Mesothelial cell of epicardium (in vitro differentiated cells): ENCODE measurements around the gene CCDC152. TPM values are rescaled to one million over a fixed set of nuclear protein-coding genes. Genes with fewer than 3 reads are reported as not detected.

Experiments
- DNase-seq, 2 experiments: peaks; one replicate each; pipeline ENCODE4 v3.0.0; 2021; ENCODE audit warnings: low spot score in 2 of 2; ENCODE audit not compliant: unreplicated experiment in 2 of 2
- H3K27ac Mint-ChIP-seq: 2 replicates; pipeline ENCODE4 v1.8.0; 2021; ENCODE audit warnings: mixed read lengths
- H3K27me3 Mint-ChIP-seq: 2 replicates; pipeline ENCODE4 v1.8.0; 2021; ENCODE audit warnings: low read depth, mixed read lengths
- H3K36me3 Mint-ChIP-seq: 2 replicates; pipeline ENCODE4 v1.8.0; 2021; ENCODE audit warnings: mixed read lengths
- H3K4me1 Mint-ChIP-seq: 2 replicates; pipeline ENCODE4 v1.8.0; 2021; ENCODE audit warnings: mixed read lengths
- H3K4me3 Mint-ChIP-seq: 2 replicates; pipeline ENCODE4 v1.8.0; 2021; ENCODE audit warnings: mild to moderate bottlenecking, moderate library complexity, mixed read lengths
- H3K9me3 Mint-ChIP-seq: 2 replicates; pipeline ENCODE4 v1.8.0; 2021; ENCODE audit warnings: mixed read lengths
- CTCF ChIP-seq: fragments of 200-600 bp; sonication (generic); IDR thresholded peaks from one replicate; pipeline ENCODE4 v1.5.0; 2021; ENCODE audit warnings: antibody characterized with exemption; ENCODE audit not compliant: unreplicated experiment
- total RNA-seq: library from RNA; stranded (reverse); gene quantifications from 3 replicates; pipeline ENCODE4 v1.2.1, GENCODE V29; 2021

Gene CCDC152
- total RNA-seq, 1 donor from 2014 or later: not detected

- Mint-ChIP-seq H3K36me3 (no peaks in the 10 kb centered on the region), H3K27ac (no peak overlapping the region), H3K4me3 (no peak overlapping the region), H3K9me3 (no peaks in the 10 kb centered on the region), H3K27me3 (no peaks in the 10 kb centered on the region), H3K4me1 (peaks cover 3% of the 10 kb centered on the region)
- DNase-seq: no peak
- no peak for TF ChIP-seq CTCF
Measured at GRCh38 chr5:42750507-42750906, 6.1 kb upstream of the CCDC152 start.

- H3K27me3 Mint-ChIP-seq: no peaks in the 10 kb centered on the region
- DNase-seq: no peak
- no peaks in the 10 kb centered on the region for H3K36me3 Mint-ChIP-seq
- no peak for TF ChIP-seq CTCF
- H3K4me1 Mint-ChIP-seq: peaks cover 3% of the 10 kb centered on the region
- no peak overlapping the region for H3K27ac Mint-ChIP-seq
- H3K4me3 Mint-ChIP-seq: no peak overlapping the region
- H3K9me3 Mint-ChIP-seq: no peaks in the 10 kb centered on the region
Measured at GRCh38 chr5:42751044-42751443, 5.6 kb upstream of the CCDC152 start.

GRCh38 chr5:42753099-42753498 lies 3.5 kb upstream of the CCDC152 start:
- Mint-ChIP-seq H3K27me3 (no peaks in the 10 kb centered on the region), H3K4me3 (no peak overlapping the region), H3K27ac (no peak overlapping the region), H3K9me3 (no peaks in the 10 kb centered on the region), H3K36me3 (no peaks in the 10 kb centered on the region), H3K4me1 (peaks cover 3% of the 10 kb centered on the region)
- TF ChIP-seq CTCF: no peak
- no peak for DNase-seq

GRCh38 chr5:42759456-42759855 lies 2.8 kb downstream of the CCDC152 start:
- H3K9me3 Mint-ChIP-seq: no peaks in the 10 kb centered on the region
- no peaks in the 10 kb centered on the region for H3K36me3 Mint-ChIP-seq
- no peak for TF ChIP-seq CTCF
- H3K4me3 Mint-ChIP-seq: no peak overlapping the region
- H3K4me1 Mint-ChIP-seq: no peaks in the 10 kb centered on the region
- H3K27ac Mint-ChIP-seq: no peak overlapping the region
- H3K27me3 Mint-ChIP-seq: no peaks in the 10 kb centered on the region
- DNase-seq: no peak

- H3K4me3 Mint-ChIP-seq: no peak overlapping the region
- H3K27me3 Mint-ChIP-seq: no peaks in the 10 kb centered on the region
- H3K27ac Mint-ChIP-seq: no peak overlapping the region
- TF ChIP-seq CTCF: no peak
- H3K9me3 Mint-ChIP-seq: peaks cover 8% of the 10 kb centered on the region
- no peaks in the 10 kb centered on the region for H3K36me3 Mint-ChIP-seq
- H3K4me1 Mint-ChIP-seq: no peaks in the 10 kb centered on the region
- no peak for DNase-seq
Measured at GRCh38 chr5:42760426-42760825, 3.8 kb downstream of the CCDC152 start.

GRCh38 chr5:42761791-42762190 lies 5.2 kb downstream of the CCDC152 start:
- DNase-seq: no peak
- no peak overlapping the region for H3K4me3 Mint-ChIP-seq
- H3K36me3 Mint-ChIP-seq: no peaks in the 10 kb centered on the region
- no peak overlapping the region for H3K27ac Mint-ChIP-seq
- no peaks in the 10 kb centered on the region for H3K27me3 Mint-ChIP-seq
- peaks cover 10% of the 10 kb centered on the region for H3K9me3 Mint-ChIP-seq
- H3K4me1 Mint-ChIP-seq: no peaks in the 10 kb centered on the region
- TF ChIP-seq CTCF: no peak
